ENCODE results near the gene ABCA2.

The ABCA2 gene

GRCh38 chr9:137062384-137062783 is 34.3 kb upstream of the ABCA2 start:
- no peak overlapping the region for H3K4me3 ChIP-seq (ENCODE audit: control insufficient read depth, low read depth, low read length)
- DNase-seq (ENCODE audit: low read depth): no peak
- no peak for TF ChIP-seq CTCF (IDR thresholded peaks at IDR 0.05; ENCODE audit: control insufficient read depth, insufficient read depth, low read depth, low read length, missing control alignments)

DNA sequence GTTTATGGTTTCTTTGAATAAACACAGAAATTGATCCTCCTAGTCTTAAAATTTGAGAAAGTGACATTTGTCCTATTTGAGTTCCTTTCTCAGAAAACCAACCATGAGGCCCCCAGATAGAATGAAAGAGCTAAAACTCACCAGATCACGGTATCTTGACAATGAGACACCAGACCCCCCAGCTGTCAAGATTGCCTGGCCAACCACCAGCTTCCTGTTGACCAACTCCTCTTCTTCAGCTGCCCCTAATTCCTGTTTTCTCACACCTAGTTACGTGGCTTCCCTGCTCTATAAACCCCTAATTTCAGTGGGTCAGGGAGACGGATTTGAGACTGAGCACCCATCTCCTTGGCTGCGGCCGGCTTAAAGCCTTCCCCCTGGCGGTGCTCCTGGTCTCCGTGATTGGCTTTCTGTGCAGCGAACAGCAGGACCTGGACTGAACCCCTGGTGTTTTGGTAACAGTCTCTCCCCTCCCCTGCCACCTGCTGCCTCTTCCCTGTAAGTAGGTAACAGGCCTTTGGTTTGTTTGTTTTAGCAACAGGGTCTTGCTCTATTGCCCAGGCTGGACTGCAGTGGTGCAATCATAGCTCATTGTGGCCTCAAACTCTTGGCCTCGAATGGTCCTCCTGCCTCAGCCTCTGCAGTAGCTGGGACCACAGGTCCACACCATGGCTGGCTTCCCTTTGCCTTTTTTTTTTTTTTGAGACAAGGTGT is 30.6 kb upstream of the ABCA2 start:
- no peak overlapping the region for H3K4me3 ChIP-seq (ENCODE audit: control insufficient read depth, low read depth, low read length)
- no peak for TF ChIP-seq CTCF (IDR thresholded peaks at IDR 0.05; ENCODE audit: control insufficient read depth, insufficient read depth, low read depth, low read length, missing control alignments)
- no peak for DNase-seq (ENCODE audit: low read depth)

- no peak for TF ChIP-seq CTCF (IDR thresholded peaks at IDR 0.05; ENCODE audit: control insufficient read depth, insufficient read depth, low read depth, low read length, missing control alignments)
- H3K4me3 ChIP-seq (ENCODE audit: control insufficient read depth, low read depth, low read length): no peak overlapping the region
- no peak for DNase-seq (ENCODE audit: low read depth)
Measured at GRCh38 chr9:137057545-137057944, 29.5 kb upstream of the ABCA2 start.

DNA sequence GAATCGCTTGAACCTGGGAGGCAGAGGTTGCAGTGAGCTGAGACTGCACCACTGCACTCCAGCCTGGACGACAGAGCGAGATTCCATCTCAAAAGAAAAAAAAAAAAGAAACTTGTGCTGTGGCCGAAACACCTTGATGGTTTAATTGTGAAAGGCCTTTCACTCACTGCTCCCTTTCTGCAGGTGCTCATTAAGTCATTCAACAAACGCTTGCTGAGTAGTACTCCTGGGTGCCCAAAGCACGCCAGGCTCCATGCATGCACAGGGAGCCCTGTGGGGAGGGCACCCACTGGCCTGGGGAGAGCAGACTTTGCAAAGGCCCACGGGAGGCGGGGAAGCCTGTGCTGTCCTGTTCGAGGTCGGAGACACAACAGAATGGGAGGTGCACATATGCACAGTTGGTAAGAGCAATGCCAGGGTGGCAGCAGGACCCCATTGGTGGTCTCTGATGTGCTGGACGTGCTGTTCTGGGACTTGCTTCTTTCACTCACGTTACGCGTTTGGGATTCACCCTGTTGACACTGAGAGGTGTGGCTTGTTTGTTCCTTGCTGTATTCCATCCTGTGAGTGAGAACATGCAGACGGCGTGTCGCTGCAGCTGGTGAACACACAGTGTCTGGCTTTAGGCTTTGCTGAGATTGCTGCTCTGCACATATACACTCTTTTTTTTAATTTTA is 28.8 kb upstream of the ABCA2 start:
- DNase-seq (ENCODE audit: low read depth): no peak
- TF ChIP-seq CTCF (IDR thresholded peaks at IDR 0.05; ENCODE audit: control insufficient read depth, insufficient read depth, low read depth, low read length, missing control alignments): no peak
- H3K4me3 ChIP-seq (ENCODE audit: control insufficient read depth, low read depth, low read length): no peak overlapping the region

- H3K4me3 ChIP-seq (ENCODE audit: control insufficient read depth, low read depth, low read length): no peak overlapping the region
- no peak for DNase-seq (ENCODE audit: low read depth)
- no peak for TF ChIP-seq CTCF (IDR thresholded peaks at IDR 0.05; ENCODE audit: control insufficient read depth, insufficient read depth, low read depth, low read length, missing control alignments)
Measured at GRCh38 chr9:137055385-137056364, 27.6 kb upstream of the ABCA2 start.

- TF ChIP-seq CTCF (IDR thresholded peaks at IDR 0.05; ENCODE audit: control insufficient read depth, insufficient read depth, low read depth, low read length, missing control alignments): no peak
- DNase-seq (ENCODE audit: low read depth): no peak
- H3K4me3 ChIP-seq (ENCODE audit: control insufficient read depth, low read depth, low read length): no peak overlapping the region
Measured at GRCh38 chr9:137054932-137055384, 26.9 kb upstream of the ABCA2 start.
